HG02973 (cell line): Measurements from ENCODE around the gene THRAP3.
"Not testable (repeated sequence)": the region's sequence is repeated elsewhere in the genome, so short reads cannot be mapped to it uniquely, and the experiment has no call there.

Experiments
- ATAC-seq: cut with Tn5 transposase; IDR thresholded peaks from one replicate; pipeline ENCODE4 v1.9.1; 2021; ENCODE audit warnings: moderate library complexity; ENCODE audit not compliant: unreplicated experiment

THRAP3 gene

GRCh38 chr1:36248250-36248894, 24.1 kb downstream of the THRAP3 start:
- ATAC-seq: no peak

DNA sequence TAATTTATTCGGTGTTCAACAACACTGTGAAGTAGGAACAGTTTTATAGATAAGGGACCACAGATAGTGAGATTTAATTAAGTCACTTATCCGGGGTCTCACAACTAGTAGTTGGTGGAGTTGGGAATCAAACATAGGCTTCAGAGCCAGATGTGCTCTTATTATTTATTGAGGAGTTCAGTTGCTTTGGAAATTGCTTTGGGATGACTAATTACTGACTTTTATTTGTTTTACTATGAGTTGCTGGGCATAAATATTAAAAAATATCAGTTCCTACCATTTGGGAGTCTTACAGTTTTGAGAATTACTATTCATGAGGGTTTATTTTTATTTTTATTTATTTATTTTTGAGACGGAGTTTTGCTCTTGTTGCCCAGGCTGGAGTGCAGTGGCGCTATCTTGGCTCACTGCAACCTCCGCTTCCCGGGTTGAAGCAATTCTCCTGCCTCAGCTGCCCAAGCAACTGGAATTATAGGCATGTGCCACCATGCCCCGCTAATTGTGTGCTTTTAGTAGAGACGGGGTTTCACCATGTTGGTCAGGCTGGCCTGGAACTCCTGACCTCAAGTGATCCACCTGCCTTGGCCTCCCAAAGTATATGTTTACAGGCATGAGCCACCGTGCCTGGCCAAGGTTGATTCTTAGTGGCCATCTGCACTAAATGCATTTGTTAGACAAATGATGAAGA, 27.7 kb downstream of the THRAP3 start:
- no peak for ATAC-seq

GRCh38 chr1:36252482-36252824, 28.2 kb downstream of the THRAP3 start:
- ATAC-seq: not testable (repeated sequence)

DNA sequence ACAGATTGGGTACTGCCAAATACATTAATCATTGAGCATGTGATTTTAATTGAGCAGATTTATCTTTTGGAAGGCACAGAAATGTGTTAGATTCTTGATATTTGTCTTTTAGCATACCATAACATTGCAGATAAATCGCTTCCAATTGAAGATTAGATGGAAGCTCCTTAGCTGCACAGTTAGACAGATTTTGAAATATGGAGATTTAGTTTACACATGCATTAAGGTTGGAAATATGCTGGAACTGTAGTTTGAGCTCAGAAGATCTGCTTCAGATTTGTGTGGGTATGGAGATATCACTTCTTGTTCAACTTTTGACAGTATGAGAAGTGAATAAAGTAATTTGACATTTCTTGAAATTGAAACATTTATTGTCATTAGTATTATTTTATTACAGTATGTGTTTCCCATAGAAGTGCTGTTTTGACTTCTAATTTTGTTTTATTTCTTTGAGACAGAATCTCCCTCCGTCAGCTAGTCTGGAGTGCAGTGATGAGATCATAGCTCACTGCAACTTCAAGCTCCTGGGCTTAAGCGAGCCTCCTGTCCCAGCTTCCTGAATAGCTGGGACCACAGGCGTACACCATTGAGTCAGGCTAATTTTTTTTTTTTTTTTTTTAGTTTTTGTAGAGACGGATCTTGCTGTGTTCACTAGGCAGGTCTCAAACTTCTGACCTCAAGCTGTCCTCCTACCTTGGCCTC, 29.1 kb downstream of the THRAP3 start:
- ATAC-seq: no peak

DNA sequence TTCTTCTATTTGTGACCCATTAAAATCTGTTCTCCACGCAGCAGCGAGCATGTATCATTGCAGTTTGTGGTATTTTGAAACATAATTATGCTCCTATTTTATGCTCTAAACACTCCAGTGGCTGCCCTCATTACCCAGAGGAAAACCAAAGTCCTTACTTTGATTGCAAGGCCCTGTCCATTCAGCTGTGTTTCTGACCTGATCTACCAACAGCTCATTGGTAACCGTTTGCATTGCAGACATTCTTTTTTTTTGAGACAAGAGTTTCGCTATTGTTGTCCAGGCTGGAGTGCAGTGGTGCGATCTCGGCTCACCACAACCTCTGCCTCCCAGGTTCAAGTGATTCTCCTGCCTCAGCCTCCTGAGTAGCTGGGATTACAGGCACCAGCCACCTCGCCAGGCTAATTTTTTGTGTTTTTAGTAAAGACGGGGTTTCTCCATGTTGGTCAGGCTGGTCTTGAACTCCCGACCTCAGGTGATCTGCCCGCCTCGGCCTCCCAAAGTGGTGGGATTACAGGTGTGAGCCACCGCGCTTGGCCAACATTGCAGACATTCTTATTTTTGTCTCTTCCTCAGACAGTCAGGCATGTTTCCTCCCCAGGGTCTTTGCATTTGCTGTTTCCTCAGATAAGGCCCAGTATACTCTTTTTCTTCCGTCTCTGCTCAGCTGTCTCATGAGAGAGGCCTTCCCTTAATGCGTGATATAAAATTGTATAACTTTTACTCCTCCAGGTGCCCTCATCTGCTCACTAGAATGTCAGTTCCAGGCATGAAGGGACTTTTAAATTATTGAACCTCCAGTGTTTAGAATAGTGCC, 32.5 kb downstream of the THRAP3 start:
- ATAC-seq: no peak

- ATAC-seq: no peak
Observed at GRCh38 chr1:36257375-36257767, 33.1 kb downstream of the THRAP3 start.

DNA sequence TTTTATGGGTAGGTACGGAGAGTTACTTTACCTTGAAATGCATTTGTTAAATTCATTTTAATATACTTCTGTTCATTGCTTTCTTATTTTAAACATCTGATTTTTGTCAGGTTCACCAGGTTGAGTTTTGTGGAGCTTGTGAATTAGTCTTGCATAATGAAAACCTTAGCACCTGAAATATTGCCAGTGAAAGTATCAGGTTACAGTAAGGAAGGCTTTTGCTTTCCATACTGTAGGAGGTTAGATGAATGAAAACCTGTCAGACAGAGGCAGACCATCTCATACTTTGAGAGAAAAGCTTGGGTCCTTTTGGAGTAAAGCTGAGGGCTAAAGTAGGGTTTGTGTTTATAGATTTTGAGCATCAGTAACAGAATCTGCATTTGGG, 34.7 kb downstream of the THRAP3 start:
- ATAC-seq: no peak

- no peak for ATAC-seq
Observed at GRCh38 chr1:36268981-36269380, 44.7 kb downstream of the THRAP3 start.

GRCh38 chr1:36269408-36269838, 45.2 kb downstream of the THRAP3 start:
- no peak for ATAC-seq

- no peak for ATAC-seq
Observed at GRCh38 chr1:36273024-36273423, 48.8 kb downstream of the THRAP3 start.

DNA sequence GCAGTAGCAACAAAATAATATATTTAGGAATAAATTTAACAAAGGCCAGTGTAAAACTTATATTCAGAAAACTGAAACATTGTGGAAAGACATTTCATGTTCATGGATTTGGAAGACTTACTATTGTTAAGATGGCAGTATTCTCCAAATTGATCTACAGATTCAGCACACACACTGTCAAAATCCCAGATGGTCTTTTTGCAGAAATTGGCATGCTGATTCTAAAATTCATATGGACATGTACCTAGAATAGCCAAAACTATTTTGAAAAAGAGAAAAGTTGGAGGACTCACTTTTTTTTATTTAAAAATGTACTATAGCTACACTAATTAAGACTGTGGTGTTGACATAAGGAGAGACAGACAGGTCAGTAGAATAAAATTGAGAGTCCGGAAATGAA, 50.0 kb downstream of the THRAP3 start:
- ATAC-seq: no peak

- ATAC-seq: no peak
Observed at GRCh38 chr1:36276688-36277087, 52.4 kb downstream of the THRAP3 start.

DNA sequence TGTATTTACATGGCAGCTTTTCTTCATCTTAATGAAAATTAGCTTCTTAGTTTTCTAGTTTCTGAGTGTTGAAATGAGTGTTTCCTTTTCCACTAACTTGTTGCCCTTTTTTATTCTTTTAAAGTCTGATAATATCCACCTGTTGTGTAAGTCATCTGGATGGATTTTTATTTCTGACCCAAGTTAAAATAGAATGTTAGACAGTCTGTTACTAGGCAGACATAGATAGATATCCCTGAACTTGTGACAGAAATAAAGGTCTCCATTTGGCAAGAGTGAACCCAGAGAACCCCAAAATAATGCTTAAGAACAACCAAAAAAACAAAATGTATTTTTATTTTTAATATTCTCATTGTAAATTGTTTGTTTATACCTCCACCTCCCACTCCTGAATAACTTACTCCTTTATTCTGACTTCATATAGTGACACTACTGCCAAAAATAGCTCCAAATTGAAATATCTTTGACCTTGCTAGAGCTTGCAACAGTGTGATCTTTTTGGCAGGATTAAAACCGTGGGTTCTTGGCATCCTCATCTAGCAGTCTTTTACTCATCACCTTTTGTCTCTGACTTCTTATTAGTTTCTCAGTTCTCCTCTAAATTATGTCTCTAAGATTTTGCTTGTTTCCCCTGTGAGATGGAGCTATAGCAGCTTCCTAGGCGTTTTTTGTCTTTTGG, 55.0 kb downstream of the THRAP3 start:
- ATAC-seq: no peak

- ATAC-seq: no peak
Observed at GRCh38 chr1:36279789-36280296, 55.6 kb downstream of the THRAP3 start.

DNA sequence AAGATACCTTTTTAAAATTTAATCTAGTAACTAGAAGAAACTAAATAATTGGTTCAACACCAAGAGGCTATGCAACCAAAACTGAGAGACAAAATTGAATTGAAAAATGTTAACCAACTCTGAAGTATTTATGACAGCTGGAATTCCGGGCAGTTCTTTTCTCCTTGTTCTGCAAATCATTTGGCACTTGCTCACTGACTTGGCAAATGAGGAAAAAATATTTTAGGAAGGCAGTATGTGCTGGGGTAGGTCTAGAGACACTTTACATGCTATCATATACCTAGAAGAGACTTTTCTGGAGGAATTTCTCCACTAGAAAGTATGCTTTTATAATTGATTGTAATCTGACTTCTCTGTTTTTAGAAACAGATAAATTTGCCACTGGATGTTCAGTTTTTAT, 59.8 kb downstream of the THRAP3 start:
- no peak for ATAC-seq

- no peak for ATAC-seq
Observed at GRCh38 chr1:36284517-36284916, 60.3 kb downstream of the THRAP3 start.

- no peak for ATAC-seq
Observed at GRCh38 chr1:36285443-36286101, 61.3 kb downstream of the THRAP3 start.

DNA sequence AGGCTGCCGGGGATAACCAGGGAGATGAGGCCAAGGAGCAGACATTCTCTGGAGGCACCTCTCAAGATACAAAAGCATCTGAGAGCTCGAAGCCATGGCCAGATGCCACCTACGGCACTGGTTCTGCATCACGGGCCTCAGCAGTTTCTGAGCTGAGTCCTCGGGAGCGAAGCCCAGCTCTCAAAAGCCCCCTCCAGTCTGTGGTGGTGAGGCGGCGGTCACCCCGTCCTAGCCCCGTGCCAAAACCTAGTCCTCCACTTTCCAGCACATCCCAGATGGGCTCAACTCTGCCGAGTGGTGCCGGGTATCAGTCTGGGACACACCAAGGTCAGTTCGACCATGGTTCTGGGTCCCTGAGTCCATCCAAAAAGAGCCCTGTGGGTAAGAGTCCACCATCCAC, 62.6 kb downstream of the THRAP3 start:
- no peak for ATAC-seq

GRCh38 chr1:36287595-36287994, 63.4 kb downstream of the THRAP3 start:
- no peak for ATAC-seq

GRCh38 chr1:36295390-36295789, 71.1 kb downstream of the THRAP3 start:
- no peak for ATAC-seq
